Skin epidermis (tissue), 12 donors: ENCODE measurements around the gene RNU1-4.
"Not testable (repeated sequence)": the region's sequence is repeated elsewhere in the genome, so short reads cannot be mapped to it uniquely, and the experiment has no call there.

Experiments
- H3K27ac ChIP-seq, 21 experiments: fragments of 200-600 bp; sonication (generic) in 11 of 21; one replicate each; pipeline ENCODE4 v1.5.0; 2020; ENCODE audit warnings: mild to moderate bottlenecking in 3 of 21, inconsistent platforms in 2 of 21, moderate library complexity in 2 of 21
- H3K4me3 ChIP-seq, 7 experiments: fragments of 200-600 bp; sonication (generic) in 2 of 7; one replicate each; pipeline ENCODE4 v1.5.0; 2020; ENCODE audit warnings: inconsistent platforms in 2 of 7, mild to moderate bottlenecking in 2 of 7, moderate library complexity in 1 of 7

Gene RNU1-4

DNA sequence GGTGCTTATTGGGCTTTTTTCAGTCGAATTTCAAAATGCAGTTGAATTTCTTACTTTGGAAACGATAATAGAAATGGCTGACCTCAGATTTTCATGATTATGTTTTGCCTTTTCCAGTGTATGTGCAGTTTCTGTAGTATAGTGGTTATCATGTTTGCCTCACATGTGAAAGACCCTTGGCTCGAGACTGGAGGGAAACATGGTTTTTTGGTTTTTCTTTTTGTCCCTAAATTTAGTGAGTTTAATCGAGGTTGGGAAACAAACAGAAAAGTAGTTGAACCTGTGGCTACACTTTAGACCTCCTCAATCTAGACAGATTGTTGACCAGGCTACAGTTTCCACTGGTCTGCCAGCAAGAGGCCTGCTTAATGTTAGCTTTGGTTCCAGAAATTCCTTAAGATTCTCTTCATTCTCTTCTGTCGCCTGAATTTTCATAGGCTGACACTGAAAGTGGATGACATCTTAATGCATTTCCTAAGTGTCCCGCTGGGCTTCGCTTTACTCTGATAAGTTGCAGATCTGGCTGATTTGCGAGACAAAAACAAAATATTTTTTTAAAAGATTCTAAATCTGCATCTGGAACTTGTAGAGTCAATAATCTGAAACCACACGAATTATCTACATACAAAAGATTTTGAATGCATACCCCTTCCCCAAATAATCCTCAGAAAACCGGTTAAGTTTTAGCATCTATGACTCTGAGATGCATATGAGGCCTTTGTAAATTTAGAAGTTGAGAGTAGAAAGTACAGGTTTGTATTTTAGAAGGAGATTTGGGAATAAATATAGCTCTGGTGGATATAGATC, 14.7 kb upstream of the RNU1-4 start:
- not testable (repeated sequence) for H3K27ac ChIP-seq

DNA sequence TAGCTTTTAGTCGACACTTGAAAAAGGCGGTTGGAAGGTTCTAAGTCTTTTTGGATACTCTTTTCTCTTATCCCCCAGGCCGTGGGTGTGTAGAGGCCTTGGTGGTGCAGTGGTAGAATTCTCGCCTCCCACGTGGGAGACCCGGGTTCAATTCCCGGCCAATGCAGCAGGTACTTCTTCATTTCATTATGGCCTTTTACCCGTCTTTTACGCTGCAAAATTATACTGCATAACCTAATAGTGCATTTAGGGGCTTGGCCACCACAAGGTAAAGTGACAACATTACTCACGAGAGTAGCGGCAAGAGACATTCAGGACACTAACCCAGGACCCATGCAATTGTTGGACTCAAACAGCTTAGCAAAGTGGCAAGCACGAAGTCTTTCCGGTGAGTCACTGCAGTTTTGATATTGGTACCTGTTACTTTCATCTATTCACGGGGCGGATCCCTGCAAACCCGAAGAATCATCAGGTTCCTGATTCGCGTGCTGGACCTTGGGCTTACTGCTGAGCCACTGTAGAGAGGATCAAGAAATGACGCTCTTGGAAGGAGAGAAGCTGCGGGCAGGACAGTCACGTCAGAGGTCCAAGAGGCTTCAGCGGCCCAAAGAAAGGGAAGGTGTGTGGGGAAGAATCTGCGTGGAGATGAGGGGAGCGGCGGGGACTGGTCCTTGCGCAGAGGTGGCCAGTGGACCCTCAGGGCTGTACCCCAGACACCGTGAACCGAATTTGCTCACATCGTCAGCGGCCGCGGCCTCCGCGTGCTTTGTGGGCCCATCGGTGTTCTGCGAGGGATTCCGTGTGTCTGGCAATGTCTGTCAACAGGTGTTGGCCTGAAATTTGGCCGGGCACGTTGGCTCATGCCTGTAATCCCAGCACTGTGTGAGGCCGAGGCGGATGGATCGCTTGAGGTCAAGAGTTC, 12.9 kb upstream of the RNU1-4 start:
- H3K27ac ChIP-seq, result no peak overlapping the region
- no peak overlapping the region for H3K4me3 ChIP-seq

More for the DNA sequence above, 14.7 kb upstream of the RNU1-4 start:
- not testable (repeated sequence) for H3K4me3 ChIP-seq

DNA sequence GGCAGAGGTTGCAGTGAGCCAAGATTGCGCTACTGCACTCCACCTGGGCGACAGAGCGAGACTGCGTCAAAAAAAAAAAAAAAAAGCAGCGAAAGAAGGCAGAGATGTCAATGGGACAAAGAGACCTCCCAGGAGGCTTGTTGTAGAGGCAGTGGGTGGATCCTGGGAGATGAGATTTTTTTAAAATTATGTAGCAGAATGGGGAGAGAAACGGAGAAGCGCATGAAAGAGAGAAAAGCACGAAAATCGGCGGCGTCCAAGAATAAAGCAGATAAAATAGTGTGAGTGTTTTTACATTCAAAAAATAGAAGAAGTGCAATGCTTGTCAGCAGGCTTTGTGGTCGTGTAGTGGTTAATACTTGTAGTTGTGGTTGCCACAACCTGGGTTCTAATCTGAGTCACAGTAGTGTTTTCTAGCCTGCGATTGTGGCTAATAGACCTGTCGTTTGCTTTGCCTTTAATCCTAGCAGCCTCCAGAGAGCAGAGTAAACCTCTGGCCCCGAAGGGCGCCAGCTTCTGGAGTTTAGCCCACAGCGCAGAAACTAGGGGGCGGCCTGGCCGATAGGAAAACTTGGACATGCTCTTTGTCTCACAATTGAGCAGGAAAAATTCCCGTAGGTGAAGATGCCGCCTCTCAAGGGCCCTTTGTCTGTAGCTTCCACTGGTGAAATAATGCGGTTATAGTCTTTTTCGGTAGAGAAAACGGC, 11.9 kb upstream of the RNU1-4 start:
- not testable (repeated sequence) for H3K4me3 ChIP-seq, H3K27ac ChIP-seq

DNA sequence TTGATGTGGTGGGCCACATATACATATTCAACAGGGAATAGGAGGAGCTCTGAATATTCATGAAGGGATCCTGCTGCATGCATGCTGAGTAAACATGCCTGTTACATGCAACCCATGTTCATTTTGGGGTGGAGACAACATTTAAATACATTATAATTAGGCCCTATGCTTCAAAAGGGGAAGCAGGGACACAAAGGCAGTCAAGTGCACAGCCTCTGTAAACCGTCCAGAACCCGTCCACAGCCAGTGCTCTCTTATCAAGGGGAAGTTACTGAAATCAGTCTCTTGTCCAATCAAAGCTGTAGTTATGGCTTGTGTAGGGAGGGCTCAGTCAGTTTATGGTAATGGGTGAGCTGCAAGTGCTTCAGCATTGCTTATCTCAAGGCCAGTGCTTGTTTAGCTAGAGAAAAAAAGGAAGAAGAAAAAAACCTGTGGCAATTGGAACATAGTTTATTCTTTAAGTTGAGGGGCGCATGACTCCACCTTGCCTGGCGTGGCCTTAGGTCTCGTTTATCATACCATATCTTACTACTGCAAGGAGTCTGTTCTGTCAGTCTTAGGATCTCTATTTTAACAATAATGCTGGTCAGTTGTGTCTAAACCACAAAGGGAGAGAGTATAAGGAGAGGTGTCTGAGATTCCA, 7.9 kb upstream of the RNU1-4 start:
- H3K4me3 ChIP-seq, H3K27ac ChIP-seq: not testable (repeated sequence)

DNA sequence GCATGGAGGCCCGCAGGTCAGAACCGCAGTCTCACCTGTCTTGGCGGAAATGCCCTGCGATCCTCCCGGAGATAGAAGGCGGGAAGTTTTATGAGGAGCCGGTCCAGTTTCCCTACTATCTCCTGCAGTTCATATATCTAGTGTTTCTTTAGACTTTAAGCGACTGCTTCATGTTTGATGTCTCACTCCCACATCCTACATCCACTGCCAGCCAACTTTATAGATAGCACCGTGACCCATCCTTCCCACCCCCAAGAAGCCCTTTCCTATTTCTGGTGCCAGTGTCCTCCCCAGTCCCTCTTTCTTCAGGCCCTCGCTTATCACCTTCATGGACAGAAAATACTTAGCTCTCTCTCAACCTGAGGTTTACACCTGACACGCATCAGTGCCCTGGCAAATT, 914 bp downstream of the RNU1-4 start:
- not testable (repeated sequence) for H3K4me3 ChIP-seq, H3K27ac ChIP-seq

DNA sequence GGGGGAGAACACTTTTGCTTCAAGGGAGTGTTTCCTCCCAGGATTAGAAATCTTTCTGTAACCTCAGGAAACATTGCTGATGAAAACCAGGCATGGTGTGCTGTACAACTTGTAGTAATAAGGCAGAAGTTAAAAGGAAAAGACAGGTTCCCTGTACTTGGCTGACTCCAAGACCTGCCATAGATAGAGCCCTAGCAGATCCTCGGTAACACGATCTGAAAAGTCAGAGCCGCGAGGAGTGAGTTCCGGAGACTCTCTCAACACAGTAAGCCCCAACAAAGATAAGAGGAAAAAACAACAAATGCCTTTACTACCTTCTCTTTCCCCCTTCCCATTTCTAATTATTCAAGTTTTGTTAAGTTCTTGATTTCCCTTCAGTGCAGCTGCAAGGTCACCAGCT, 7.3 kb downstream of the RNU1-4 start:
- not testable (repeated sequence) for H3K4me3 ChIP-seq, H3K27ac ChIP-seq

DNA sequence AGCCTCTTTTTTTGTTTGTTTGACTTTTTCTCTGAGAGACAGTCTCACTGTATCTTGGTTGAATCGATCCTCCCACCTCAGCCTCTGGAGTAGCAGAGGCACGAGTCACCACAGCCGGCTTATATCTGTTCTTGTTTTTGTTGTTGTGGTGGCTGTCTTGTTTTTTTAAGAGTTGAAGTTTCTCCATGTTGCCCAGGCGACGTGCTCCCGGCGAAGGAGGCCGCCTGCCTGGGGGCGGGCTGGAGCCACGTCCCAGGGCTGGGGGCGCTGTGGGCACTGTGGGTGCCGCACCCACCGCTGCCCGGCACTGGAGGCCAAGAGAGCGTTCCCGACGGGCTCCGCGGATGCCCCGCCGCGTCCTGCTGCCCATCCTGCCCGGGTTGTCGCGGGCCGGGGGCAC, 8.4 kb downstream of the RNU1-4 start:
- not testable (repeated sequence) for H3K4me3 ChIP-seq, H3K27ac ChIP-seq

DNA sequence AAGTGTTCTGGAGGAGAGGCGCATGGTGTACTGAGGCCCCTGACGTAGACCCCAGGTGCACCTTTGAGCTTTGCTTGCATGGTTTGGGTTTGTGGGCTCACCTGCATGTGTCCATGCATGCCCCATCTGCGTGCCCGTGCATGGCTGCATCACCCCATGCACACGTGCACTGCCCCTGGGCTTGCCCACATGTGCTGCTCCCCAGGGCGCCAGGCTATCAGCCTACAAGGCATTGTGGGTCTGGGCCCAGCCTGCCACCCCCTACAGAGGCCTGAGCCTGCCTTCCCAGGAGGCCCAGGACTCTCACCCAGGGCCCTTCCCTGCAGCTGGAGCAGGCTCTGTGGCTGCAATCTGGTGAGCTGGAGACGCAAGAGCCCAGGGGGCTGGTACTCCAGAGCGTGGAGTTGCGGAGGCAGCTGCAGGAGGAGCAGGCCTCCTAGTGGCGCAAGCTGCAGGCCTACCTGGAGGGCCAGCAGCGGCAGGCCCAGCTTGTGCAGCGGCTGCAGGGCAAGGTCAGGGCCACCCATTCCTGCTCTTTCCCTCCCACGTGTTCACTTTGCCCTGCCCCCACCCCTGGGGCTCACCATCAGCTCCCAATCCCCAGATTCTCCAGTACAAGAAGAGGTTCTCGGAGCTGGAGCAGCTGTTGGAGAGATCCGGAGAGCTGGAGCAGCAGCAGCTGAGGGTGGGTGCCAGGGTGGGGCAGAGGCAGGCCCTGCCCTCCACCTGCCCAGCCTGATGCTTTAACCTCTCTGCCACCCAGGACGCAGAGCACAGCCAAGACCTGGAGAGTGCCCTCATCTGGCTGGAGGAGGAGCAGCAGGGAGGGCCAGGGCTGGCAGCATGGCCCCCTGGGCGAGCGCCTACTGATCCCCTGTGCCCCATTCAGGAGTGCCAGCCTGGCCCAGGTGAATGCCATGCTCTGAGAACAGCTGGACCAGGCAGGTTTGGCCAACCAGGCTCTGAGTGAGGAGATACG, 9.9 kb downstream of the RNU1-4 start:
- not testable (repeated sequence) for H3K4me3 ChIP-seq, H3K27ac ChIP-seq

DNA sequence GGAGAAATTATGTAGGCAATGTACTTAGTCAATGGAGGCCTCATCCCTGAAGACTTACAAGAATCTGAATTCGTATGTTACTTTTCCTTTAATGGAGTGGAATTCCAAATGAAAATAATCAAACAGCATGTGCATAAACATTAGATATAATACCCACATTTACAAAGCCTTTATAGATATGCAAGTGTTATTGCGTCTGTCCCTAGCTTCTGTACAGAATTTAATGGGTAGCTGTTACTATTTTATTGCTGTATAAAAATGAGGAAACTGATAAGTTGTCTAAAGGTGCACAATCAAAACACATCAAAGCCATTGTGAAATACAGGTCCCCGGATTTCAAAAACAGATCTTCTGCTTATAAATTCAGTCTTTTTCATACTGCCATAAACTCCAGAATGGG, 12.5 kb downstream of the RNU1-4 start:
- H3K4me3 ChIP-seq, H3K27ac ChIP-seq: not testable (repeated sequence)

DNA sequence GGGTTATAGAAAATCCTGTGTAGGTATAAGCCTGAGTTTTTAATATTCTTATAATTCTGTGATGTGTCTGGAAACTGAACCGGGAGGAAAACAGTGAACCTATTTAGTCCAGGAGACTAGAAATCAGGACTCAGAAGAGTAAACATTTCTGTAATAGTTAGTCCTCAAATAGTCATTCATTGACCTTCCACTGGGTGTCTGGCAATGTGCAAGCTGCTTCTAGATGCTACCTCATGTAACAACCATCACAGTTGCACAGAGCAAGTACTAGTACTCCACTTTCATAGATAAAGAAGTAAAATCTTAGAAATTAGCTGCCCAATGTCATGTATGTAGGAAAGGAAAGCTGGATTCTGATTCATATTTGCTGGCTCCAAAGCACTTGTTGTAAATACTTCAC, 15.1 kb downstream of the RNU1-4 start:
- not testable (repeated sequence) for H3K27ac ChIP-seq, H3K4me3 ChIP-seq

DNA sequence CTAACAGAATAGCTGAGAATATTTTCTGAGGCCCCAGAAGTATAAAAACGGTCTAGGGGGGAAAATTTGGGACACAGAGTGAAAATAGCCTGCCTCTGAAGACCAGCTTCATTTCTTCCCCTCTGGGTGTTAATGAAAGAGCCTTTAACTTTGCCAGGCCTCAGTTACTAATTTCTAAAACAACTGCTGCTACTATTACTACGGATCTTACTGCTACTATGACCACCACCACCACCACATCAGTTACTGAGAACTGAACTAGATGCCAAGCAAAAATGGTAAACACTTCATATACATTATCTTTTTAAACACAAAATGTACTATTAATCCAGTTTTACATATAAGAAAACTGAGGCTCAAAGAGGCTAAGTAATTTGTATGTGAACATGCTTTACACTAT, 15.6 kb downstream of the RNU1-4 start:
- H3K27ac ChIP-seq, H3K4me3 ChIP-seq: not testable (repeated sequence)

DNA sequence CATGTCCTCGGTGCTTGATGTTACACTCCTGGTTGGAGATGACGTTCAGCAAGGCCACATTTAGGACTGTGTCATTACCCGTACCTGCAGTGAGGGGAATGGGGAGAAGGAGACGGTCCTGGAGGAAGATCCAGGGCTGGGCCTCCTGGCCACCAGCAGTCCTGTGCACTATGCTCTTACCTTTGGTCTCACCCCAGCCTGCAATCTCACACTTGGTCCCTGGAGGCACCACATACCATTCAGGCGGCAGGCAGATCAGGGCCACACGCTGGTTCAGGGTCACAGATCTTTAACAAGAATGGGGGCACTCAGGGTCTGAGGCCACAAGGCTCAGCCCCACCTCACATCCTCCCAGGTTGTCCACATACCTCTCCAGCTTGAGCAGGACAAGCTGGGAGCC, 17.3 kb downstream of the RNU1-4 start:
- not testable (repeated sequence) for H3K27ac ChIP-seq, H3K4me3 ChIP-seq

DNA sequence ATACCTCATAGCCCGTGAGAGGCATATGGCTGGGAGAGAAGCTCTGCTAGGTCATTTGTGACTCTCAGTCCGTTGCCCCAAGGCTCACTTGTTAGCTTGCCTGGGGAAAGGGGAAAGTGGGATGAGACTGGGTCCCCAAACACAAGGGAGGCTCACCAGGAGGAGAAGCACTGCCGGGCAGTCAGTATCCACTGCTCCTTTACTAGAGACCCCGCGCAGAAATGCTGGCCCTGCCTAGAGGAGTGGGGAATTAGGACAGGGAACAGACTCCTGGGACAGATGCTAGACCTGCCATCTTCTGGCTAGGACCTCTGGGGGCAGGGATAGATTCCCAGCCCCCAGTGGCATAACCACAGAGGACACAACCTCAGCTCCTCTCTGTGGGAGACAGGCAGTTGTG, 17.7 kb downstream of the RNU1-4 start:
- H3K27ac ChIP-seq, H3K4me3 ChIP-seq: not testable (repeated sequence)

DNA sequence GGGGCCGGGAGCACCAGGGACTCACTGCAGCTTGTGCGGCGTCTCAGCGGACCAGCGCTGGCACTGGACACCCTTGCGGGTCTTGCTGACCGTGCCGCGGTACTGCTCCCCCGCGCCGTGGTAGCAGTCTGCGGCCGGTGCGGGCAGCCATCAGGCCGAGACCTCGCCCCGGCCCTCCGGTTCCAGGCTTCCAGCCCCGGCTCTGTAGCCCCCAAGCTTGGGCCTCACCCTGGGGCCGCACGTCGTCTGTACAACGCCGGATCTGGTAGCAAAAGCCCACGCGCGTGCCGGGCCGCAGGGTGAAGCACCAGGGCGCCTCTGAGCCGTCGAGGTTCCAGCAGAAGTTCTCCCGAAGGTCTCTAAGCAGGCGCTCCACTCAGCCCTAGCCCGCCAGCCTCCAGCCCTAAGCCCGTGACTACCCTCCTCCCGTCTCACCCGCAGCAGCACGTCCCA, 18.8 kb downstream of the RNU1-4 start:
- not testable (repeated sequence) for H3K4me3 ChIP-seq, H3K27ac ChIP-seq

DNA sequence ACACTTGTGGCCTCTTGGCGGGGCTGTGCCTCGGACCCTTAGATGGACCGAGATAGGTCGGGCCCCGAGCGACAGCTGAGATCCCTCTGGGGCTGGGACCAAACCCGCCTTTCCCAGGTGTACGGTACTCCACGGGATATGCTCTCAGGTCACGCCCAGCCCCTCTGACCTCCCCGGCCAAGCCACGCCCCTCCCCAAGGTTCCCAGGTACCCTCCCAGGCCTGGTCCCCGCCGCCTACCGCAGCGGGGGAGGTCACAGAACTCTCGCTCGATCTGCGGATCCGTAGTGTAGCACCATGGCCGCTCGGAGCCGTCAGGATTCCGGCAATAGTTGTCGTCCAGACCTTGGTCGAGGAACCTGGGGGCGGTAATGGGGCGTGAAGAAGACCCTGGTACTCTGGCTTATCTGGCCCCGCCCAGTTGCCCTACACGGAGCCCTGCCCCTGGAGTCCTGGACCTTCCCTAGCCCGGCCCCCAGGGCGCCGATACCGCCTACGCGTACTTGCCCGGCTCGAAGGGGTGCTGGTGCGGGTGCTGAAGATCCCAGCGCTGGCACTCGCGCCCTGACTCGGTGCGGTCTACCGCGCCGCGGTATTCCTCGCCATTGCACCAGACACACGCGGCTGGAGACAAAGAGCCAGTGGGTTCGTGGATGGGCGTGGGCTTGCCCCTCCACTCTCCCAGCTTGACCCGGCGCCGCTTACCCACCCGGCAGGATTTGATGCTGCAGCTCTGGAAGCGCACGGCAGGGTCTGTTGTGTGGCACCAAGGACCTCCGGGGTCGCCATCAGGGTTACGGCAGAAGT, 19.5 kb downstream of the RNU1-4 start:
- not testable (repeated sequence) for H3K4me3 ChIP-seq, H3K27ac ChIP-seq

DNA sequence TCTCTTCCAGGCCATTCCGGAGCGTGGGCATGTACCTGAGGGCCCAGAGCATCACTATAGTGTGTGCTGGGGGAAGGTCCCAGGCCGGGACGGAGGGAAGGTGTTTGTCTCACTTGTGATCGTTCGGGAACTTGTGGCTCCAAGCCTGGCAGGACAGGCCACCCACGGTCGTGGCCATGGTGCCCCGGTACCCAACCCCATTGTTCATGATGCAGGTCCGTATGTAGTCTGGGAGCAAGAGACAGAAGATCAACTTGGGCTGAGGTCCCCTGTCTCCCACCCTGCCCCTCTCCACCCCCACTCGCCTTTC, 20.1 kb downstream of the RNU1-4 start:
- H3K4me3 ChIP-seq, H3K27ac ChIP-seq: not testable (repeated sequence)

DNA sequence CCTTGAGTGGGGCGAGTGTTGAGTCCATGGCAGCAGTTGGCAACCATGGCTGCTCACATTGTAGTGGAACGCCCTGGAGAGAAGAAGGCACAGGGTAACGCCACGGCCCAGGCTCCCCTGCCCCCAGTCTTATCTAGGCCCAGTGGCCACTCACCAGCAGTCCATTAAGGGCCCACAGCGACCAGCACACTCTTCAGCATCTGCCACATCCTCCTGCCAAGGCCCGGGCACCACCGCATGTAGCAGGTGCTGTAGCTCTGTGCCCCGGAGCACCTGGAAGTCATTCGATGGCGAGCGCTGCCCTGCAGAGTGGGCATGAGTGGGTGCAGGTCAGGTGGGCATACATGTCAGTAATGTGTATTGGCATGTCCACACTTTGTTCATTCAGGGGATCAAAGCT, 20.5 kb downstream of the RNU1-4 start:
- not testable (repeated sequence) for H3K27ac ChIP-seq, H3K4me3 ChIP-seq

DNA sequence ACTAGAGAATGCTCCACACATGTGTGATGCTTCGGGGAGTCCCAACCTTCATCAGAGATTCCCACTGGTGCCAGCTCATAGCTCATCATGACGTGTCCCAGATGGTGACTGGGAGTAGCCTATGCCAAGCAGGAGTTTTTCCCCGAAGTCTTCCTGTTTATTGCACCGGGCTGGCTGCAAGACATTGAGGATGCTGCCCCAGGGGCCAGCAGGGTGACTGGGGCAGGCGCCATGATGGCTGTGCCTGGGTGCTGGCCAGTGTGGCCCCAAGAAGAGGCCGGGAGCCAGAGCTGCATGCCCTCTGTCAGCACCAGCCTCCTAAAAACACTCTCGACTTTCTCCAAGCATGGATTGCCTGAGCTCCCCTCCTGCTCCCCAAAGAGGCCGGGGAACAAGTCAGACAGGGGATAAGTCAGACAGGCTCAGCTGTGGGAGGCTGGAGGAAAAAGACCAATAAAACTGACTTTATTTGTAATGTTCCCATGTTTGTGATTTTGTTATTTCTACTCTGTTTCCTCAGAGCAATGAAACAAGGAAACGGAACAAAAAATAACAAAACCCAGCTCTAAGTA, 24.0 kb downstream of the RNU1-4 start:
- not testable (repeated sequence) for H3K27ac ChIP-seq, H3K4me3 ChIP-seq
